GM12878 (cell line): ENCODE measurements around the gene TIPRL. TPM values are rescaled to one million over a fixed set of nuclear protein-coding genes. Genes with fewer than 3 reads are reported as not detected.

Source experiments
- ATAC-seq: fragments of 200-7000 bp; cut with Tn5 transposase; 3 replicates; pipeline ENCODE4 v1.9.1; 2020; ENCODE audit warnings: mild to moderate bottlenecking, moderate library complexity
- BruUV-seq: library from RNA; stranded (reverse); fragments of 400-500 nt; replicated peaks from 2 replicates; lab custom pipeline; 2021; lab: Mats Ljungman, UMichigan
- CTCF ChIA-PET: fragments of 300-600 bp; sonication (Branson Sonifier 250); formaldehyde crosslinking; extraction: SDS; loops from one replicate; lab custom pipeline; 2021; ENCODE audit warnings: inconsistent platforms; lab: Yijun Ruan, JAX
- POLR2A ChIA-PET: fragments of 350-600 bp; formaldehyde crosslinking; extraction: SDS; loops from one replicate; lab custom pipeline; 2021; ENCODE audit warnings: inconsistent platforms; lab: Charles Lee
- RAD21 ChIA-PET: fragments of 300-600 bp; sonication (Branson Sonifier 250); formaldehyde crosslinking; loops from one replicate; lab custom pipeline; 2023; ENCODE audit warnings: antibody characterized with exemption; ENCODE audit not compliant: unreplicated experiment; lab: Charles Lee
- SMC1A ChIA-PET: fragments of 300-600 bp; sonication (Branson Sonifier 250); formaldehyde crosslinking; loops from one replicate; lab custom pipeline; 2023; ENCODE audit not compliant: unreplicated experiment, uncharacterized antibody; lab: Charles Lee
- DNase-seq: peaks from one replicate; pipeline ENCODE4 v3.0.0-alpha.2; 2011; ENCODE audit warnings: low read depth, low spot score
- FAIRE-seq: peaks from 3 replicates; lab custom pipeline; 2011; peaks lifted over from hg19 to GRCh38; lab: Jason Lieb, UNC
- H2AFZ ChIP-seq: 2 replicates; pipeline ENCODE4 v1.6.0; 2011; ENCODE audit warnings: low read depth, low read length, control low read depth; ENCODE audit not compliant: control insufficient read depth
- H3K27ac ChIP-seq: 2 replicates; pipeline ENCODE4 v1.5.1; 2011; ENCODE audit warnings: control low read depth; ENCODE audit not compliant: control insufficient read depth, insufficient read depth
- H3K27me3 ChIP-seq, 2 experiments: replicated peaks in 1 of 2; 2 replicates each; pipeline versions ENCODE4 v1.6.0 to v1.6.1; 2011; ENCODE audit warnings: low read length in 1 of 2; ENCODE audit not compliant: control insufficient read depth in 2 of 2, insufficient read depth in 2 of 2
- H3K36me3 ChIP-seq, 2 experiments: 2 replicates each; pipeline ENCODE4 v1.5.1; 2011; ENCODE audit warnings: low read length in 1 of 2; ENCODE audit not compliant: control insufficient read depth in 2 of 2, insufficient read depth in 2 of 2
- H3K4me1 ChIP-seq: 2 replicates; pipeline ENCODE4 v1.6.1; 2011; ENCODE audit warnings: mild to moderate bottlenecking, low read length, moderate library complexity, mixed read lengths; ENCODE audit not compliant: control insufficient read depth, insufficient read depth
- H3K4me2 ChIP-seq: 2 replicates; pipeline ENCODE4 v1.6.0; 2011; ENCODE audit warnings: control low read depth; ENCODE audit not compliant: control insufficient read depth, insufficient read depth
- H3K4me3 ChIP-seq: fragments of 200-600 bp; sonication (generic); 2 replicates; pipeline ENCODE4 v1.5.1; 2016
- H3K79me2 ChIP-seq: 2 replicates; pipeline ENCODE4 v1.6.0; 2011; ENCODE audit warnings: low read length; ENCODE audit not compliant: control insufficient read depth, insufficient read depth
- H3K9ac ChIP-seq: 2 replicates; pipeline ENCODE4 v1.8.0; 2011; ENCODE audit warnings: low read length, control low read depth, mixed read lengths; ENCODE audit not compliant: control insufficient read depth, insufficient read depth
- H3K9me3 ChIP-seq: replicated peaks from 3 replicates; pipeline ENCODE4 v1.5.1; 2011; ENCODE audit warnings: mild to moderate bottlenecking, low read length; ENCODE audit not compliant: control insufficient read depth, insufficient read depth
- H4K20me1 ChIP-seq: 2 replicates; pipeline ENCODE4 v1.6.0; 2011; ENCODE audit not compliant: control insufficient read depth, insufficient read depth
- CHD4 ChIP-seq: fragments of 200-600 bp; sonication (generic); IDR thresholded peaks from 2 replicates; pipeline ENCODE4 v1.6.1; 2016; ENCODE audit warnings: mild to moderate bottlenecking
- FOXK2 ChIP-seq: fragments of 450-650 bp; IDR thresholded peaks from 2 replicates; pipeline ENCODE4 v1.6.1; 2017; ENCODE audit warnings: mild to moderate bottlenecking, moderate library complexity
- HDAC2 ChIP-seq: fragments of 200-600 bp; sonication (generic); IDR thresholded peaks from 2 replicates; pipeline ENCODE4 v1.6.1; 2017
- IKZF1 ChIP-seq: fragments of 450-650 bp; conservative IDR thresholded peaks from 2 replicates; pipeline ENCODE4 v1.6.1; 2017; ENCODE audit warnings: antibody characterized with exemption, mild to moderate bottlenecking
- KAT2A ChIP-seq: conservative IDR thresholded peaks from 2 replicates; pipeline ENCODE4 v1.6.1; 2011; ENCODE audit warnings: low read depth, low read length; ENCODE audit not compliant: control insufficient read depth
- MEF2A ChIP-seq: IDR thresholded peaks from 2 replicates; pipeline ENCODE4 v1.6.1; 2011; ENCODE audit warnings: low read depth, mild to moderate bottlenecking, low read length, moderate library complexity; ENCODE audit not compliant: insufficient read depth
- NFYB ChIP-seq: IDR thresholded peaks from 2 replicates; pipeline ENCODE4 v1.6.1; 2011; ENCODE audit warnings: low read depth, mild to moderate bottlenecking, low read length, improper control_type of control experiment, moderate library complexity; ENCODE audit not compliant: insufficient read depth
- NRF1 ChIP-seq: conservative IDR thresholded peaks from 2 replicates; pipeline ENCODE4 v1.6.1; 2011; ENCODE audit warnings: mild to moderate bottlenecking, low read depth, low read length, improper control_type of control experiment
- SMC3 ChIP-seq: IDR thresholded peaks from 2 replicates; pipeline ENCODE4 v1.6.1; 2011; ENCODE audit warnings: low read length, improper control_type of control experiment, borderline replicate concordance
- SRF ChIP-seq, 2 experiments: IDR thresholded peaks; 2 replicates each; pipeline ENCODE4 v1.6.1; 2011; ENCODE audit warnings: low read depth in 2 of 2, low read length in 2 of 2, mild to moderate bottlenecking in 1 of 2, moderate library complexity in 1 of 2
- TBL1XR1 ChIP-seq: IDR thresholded peaks from 2 replicates; pipeline ENCODE4 v1.6.1; 2012; ENCODE audit warnings: low read depth, low read length, improper control_type of control experiment
- TCF3 ChIP-seq: IDR thresholded peaks from 2 replicates; pipeline ENCODE4 v1.6.1; 2012; ENCODE audit warnings: low read depth, mild to moderate bottlenecking, low read length, borderline replicate concordance; ENCODE audit not compliant: insufficient read depth
- ZBTB4 ChIP-seq: fragments of 450-650 bp; formaldehyde crosslinking; IDR thresholded peaks from 2 replicates; pipeline ENCODE4 v1.4.0; 2022; ENCODE audit warnings: mild to moderate bottlenecking, moderate library complexity
- WGBS: methylation state at CpG from one replicate; pipeline ENCODE4 v1.1.6; 2016; ENCODE audit warnings: low lambda C conversion rate; ENCODE audit not compliant: insufficient replicate concordance, insufficient coverage; ENCODE audit errors: missing lambda C conversion rate; 5-methylcytosine and 5-hydroxymethylcytosine counted together
- in situ Hi-C: fragments of 300-500 bp; cut with MboI; formaldehyde crosslinking; loops from 9 replicates; pipeline ENCODE4 v1.14.3; 2018; ENCODE audit warnings: mixed read lengths
- intact Hi-C: fragments of 100-400 bp; cut with micrococcal nuclease; formaldehyde crosslinking; loops from one replicate; pipeline ENCODE4 v1.14.2; 2022; ENCODE audit not compliant: unreplicated experiment
- polyA plus RNA-seq, 11 experiments: library from polyadenylated mRNA; depleted of rRNA in 4 of 11; unstranded in 6 of 11; stranded (reverse) in 5 of 11; fragments of >200 nt; fragmentation: Nextera tagmentation in 4 of 11; fragmentation: Illumina TruSeq in 1 of 11; extraction: Ambion mirVana in 4 of 11; extraction: Trizol in 1 of 11; gene quantifications; 1 replicate in 1 of 11; 2 replicates in 10 of 11; pipeline versions ENCODE4 v1.2.1 to v1.2.3, GENCODE V29; 2011 to 2016; ENCODE audit warnings: inconsistent platforms in 2 of 11, missing spikeins in 2 of 11, low read depth in 1 of 11
- total RNA-seq, 4 experiments: library from RNA; depleted of rRNA in 3 of 4; stranded (reverse); fragments of >200 nt in 3 of 4; fragmentation: Illumina TruSeq in 1 of 4; extraction: Trizol in 1 of 4; gene quantifications; 2 replicates each; pipeline versions ENCODE4 v1.2.1 to v1.2.3, GENCODE V29; 2013 to 2021
- TF ChIP-seq, protein P1 (sequence below): IDR thresholded peaks from 2 replicates; pipeline ENCODE4 v1.6.1; 2011; ENCODE audit warnings: low read depth, mild to moderate bottlenecking, low read length, moderate library complexity, borderline replicate concordance; ENCODE audit errors: extremely low read depth

The TIPRL gene
- total and polyA plus RNA-seq, 10 of the 15 experiments (the other 5 are each of a cell fraction or from before 2014, with no cell fraction given), result 36.4 to 72.1 (median 49.9) TPM

- Histone ChIP-seq H2AFZ (no peak overlapping the region), H3K36me3 (no peaks in the 10 kb centered on the region), H3K27me3 (no peaks in the 10 kb centered on the region), H3K4me2 (no peak overlapping the region), H3K4me3 (no peak overlapping the region), H3K79me2 (no peaks in the 10 kb centered on the region), H3K27ac (no peak overlapping the region), H4K20me1 (no peaks in the 10 kb centered on the region), H3K4me1 (no peaks in the 10 kb centered on the region), H3K9me3 (no peaks in the 10 kb centered on the region; the same call in 2 of the 3 replicates), H3K9ac (no peak overlapping the region)
- TF ChIP-seq HDAC2 (no peak), NFYB (no peak), IKZF1 (no peak), ZBTB4 (no peak), CHD4 (no peak), KAT2A (no peak), FOXK2 (no peak), TBL1XR1 (no peak), SMC3 (no peak), NRF1 (no peak), MEF2A (no peak), SRF (IDR thresholded peaks at IDR 0.05; ENCODE audit: low read depth in 2 of 2, low read length in 2 of 2) (no peak), TCF3 (no peak)
- TF ChIP-seq, protein P1, sequence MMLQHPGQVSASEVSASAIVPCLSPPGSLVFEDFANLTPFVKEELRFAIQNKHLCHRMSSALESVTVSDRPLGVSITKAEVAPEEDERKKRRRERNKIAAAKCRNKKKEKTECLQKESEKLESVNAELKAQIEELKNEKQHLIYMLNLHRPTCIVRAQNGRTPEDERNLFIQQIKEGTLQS, result no peak
- ChIA-PET CTCF (interaction anchor here (0.9 to 2.3 kb wide), 4 partner anchors 12 to 418 kb away, joined by 3 to 10 read pairs (median 4); no protein-coding TSS in a partner anchor), SMC1A (interaction anchor here (1.0 to 1.5 kb wide), 5 partner anchors 16 to 124 kb away, joined by 3 to 4 read pairs (median 4); no protein-coding TSS in a partner anchor), RAD21 (no interaction called here), POLR2A (no interaction called here)
- FAIRE-seq, result no peak
- 49% methylated on average over 4 of the region's 4 CpGs for WGBS
- no TSS peak for BruUV-seq
- no peak for ATAC-seq
- no peak for DNase-seq
- in situ Hi-C loops (no loop called here), intact Hi-C loops (no loop called here)
These were observed 39.9 kb downstream of the TIPRL start for GRCh38 chr1:168218658-168219057.
